Endometrial microvascular endothelial cells (primary cell): Measurements from ENCODE around the gene RASGRP2. TPM values are rescaled to one million over a fixed set of nuclear protein-coding genes. Genes with fewer than 3 reads are reported as not detected.
"Not testable (repeated sequence)": the region's sequence is repeated elsewhere in the genome, so short reads cannot be mapped to it uniquely, and the experiment has no call there.

ENCODE experiments used
- in situ Hi-C: cut with HindIII; loops from 2 replicates; pipeline ENCODE4 v1.10.0; 2017; ENCODE audit warnings: low sequenced_read_pairs, low pct_unique_long_range_greater_than_20kb; ENCODE audit errors: inconsistent ontology term
- total RNA-seq: library from RNA; depleted of rRNA; stranded (reverse); fragments of >200 nt; gene quantifications from one replicate; pipeline ENCODE4 v1.2.3, GENCODE V29; 2015; ENCODE audit errors: inconsistent ontology term

Gene RASGRP2
- total RNA-seq, 1 donor from 2014 or later: 1.3 TPM

- in situ Hi-C loops: no loop called here
Measured at GRCh38 chr11:64712430-64713015, 31.4 kb downstream of the RASGRP2 start.

DNA sequence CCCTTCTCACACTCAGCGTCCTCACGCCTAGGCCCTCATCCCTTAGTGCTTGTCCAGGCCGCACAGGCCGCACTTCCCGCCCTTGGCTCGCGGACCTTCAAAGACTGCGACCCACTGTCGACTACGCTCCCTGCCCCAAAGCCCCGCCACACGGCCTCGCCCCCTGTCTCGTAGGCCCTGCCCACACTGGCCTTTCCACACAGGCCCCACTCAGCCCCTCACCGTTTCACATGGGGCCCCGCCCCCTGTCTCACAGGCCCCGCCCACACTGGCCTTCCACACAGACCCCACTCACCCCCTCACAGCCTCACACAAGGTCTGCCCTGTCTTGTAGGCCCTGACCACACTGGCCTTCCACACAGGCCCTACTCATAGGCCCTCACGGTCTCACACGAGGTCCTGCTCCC is 32.0 kb downstream of the RASGRP2 start:
- in situ Hi-C loops: no loop called here

DNA sequence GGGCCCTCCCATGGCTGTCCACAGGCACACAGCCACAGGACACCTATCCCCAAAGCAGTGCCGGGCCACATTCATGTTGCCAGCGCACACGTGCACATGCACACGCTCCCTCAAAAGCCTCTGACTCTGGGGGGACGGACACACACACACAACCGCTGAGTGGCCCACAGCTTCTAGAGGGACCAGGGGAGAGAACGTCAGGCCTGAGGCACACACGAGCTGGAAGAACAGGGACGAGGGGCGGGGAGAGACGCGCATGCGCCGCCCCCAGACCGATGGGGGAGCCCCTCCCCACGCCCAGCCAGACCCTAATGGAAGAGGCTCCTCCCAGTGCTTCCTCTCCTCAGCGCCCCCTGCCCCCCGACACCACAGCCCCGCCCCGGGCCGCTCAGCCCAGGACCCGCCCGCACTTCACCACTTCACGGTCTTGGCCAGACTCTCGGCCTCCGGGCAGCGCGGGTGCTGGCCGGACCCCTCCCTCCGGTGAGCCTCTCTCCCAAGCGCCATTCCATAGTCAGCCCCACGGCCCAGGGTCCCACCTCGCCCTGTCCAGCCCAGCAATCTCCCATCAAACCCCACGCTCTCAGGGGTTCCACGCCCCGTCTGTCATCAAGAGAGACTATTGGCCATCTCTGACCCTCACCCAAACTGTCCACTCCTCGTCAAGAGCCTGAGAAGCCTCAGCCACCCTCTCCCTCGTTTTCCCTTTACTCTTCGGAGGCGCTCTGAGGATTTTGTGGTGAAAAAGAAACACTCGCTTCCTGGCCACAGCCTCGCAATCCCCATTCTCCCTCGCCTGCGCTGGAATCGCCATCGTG is 32.6 kb downstream of the RASGRP2 start:
- in situ Hi-C loops: no loop called here

- in situ Hi-C loops: no loop called here
Measured at GRCh38 chr11:64710418-64711137, 33.4 kb downstream of the RASGRP2 start.

- in situ Hi-C loops: no loop called here
Measured at GRCh38 chr11:64705501-64705900, 38.4 kb downstream of the RASGRP2 start.

DNA sequence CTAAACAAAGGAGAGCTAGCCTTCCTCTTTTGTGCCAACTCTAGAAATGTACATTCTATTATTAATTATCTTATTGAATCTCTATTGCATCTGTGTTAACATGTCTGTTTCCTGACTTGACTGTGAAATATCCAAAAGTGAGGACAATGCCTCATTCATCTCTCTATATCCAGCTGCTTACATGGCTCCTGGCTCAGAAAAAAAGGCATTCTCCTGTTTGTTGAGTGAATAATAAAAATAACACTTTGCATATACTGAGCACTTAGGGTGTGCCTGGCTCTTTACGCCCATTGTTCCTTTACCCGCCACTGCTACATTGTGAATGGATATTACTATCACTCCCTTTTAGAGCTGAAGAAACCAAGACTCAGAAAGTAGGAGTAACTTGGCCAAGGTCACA is 40.9 kb downstream of the RASGRP2 start:
- in situ Hi-C loops: no loop called here

DNA sequence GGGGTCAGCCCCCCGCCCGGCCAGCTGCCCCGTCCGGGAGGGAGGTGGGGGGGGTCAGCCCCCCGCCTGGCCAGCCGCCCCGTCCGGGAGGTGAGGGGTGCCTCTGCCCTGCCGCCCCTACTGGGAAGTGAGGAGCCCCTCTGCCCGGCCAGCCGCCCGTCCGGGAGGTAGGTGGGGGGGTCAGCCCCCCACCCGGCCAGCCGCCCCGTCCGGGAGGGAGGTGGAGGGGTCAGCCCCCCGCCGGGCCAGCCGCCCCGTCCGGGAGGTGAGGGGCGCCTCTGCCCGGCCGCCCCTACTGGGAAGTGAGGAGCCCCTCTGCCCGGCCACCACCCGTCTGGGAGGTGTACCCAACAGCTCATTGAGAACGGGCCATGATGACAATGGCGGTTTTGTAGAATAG is 42.0 kb downstream of the RASGRP2 start:
- in situ Hi-C loops: not testable (repeated sequence)

DNA sequence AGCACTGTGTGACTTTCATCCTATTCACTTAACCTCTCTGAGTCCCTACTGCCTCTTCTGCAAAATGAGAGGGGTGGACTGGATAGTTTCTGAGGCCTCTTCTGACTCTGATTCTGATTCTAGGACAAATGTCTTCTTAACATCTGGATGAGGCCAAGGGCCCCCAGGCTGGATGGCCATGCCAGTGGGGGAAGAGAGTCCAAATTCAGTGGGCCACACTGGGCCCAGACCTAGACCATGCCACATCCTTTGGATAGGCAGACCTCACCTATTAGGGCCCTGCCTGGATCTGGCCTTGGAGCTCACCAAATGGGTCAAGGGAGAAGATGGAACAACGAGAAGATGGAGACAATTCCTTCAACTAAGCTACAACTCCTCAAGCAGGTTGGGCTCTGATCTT is 45.5 kb downstream of the RASGRP2 start:
- in situ Hi-C loops: no loop called here

GRCh38 chr11:64697663-64698375 is 46.1 kb downstream of the RASGRP2 start:
- in situ Hi-C loops: no loop called here

DNA sequence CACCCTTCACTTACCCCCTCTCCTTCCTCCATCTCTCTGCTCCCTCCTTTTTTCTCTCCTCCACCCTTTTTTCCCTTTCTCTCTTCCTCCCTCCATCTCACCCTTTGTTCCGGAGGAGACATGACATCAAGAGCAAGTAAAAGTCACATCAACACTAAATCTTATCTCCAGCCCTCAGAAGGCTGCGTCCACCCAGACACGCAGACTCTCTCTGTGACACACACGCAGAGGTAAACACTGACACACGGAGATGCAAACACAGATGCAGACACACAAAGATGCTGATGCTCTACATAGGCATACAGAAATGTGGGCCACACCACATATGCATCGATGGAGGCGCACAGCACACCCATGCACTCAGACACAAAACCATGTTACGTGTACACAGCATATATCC is 47.9 kb downstream of the RASGRP2 start:
- in situ Hi-C loops: no loop called here

DNA sequence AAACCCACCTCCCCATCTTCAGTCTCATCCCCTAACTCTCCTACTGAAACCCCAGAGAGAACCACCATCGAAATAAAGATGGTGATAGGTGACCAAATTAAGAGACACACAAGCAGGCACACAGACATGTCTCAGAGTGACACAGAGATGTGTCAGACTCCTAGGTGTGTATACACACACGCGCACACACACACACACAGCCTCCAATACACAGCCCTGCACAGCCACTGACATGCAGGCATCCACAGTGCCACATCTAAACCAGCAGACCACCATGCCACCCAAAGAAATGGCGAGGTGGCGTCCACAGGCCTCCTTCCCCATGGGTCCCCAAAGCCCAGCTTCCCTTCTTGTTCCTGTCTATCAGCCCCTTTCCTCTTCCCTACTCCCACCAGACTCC is 48.4 kb downstream of the RASGRP2 start:
- in situ Hi-C loops: no loop called here

DNA sequence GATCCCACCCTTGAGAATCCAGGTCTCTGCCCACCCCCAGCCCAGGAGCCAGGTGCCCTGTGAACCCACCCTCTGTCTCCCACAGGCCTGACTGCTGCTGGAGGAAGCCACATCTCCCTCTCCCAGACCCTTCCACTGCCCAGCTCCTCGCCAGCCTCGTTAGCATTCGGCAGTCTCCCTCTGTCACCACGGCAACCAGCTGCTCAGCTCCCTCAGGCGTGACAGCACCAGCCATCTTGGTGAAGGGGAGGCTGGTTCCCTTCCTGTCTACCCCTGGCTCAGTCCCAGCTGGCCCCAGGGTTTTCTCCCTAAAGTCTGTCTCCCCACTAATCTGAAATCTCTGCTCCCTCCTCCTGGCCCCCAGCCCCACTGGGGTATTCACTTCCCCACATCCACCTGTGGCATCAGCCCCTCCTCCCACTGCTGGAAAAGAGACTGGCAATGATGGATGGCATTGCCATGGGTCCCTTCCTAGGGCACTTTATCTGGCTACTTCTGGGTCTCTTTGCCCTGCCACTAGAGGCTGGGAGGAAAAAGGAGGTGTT is 49.0 kb downstream of the RASGRP2 start:
- in situ Hi-C loops: no loop called here

DNA sequence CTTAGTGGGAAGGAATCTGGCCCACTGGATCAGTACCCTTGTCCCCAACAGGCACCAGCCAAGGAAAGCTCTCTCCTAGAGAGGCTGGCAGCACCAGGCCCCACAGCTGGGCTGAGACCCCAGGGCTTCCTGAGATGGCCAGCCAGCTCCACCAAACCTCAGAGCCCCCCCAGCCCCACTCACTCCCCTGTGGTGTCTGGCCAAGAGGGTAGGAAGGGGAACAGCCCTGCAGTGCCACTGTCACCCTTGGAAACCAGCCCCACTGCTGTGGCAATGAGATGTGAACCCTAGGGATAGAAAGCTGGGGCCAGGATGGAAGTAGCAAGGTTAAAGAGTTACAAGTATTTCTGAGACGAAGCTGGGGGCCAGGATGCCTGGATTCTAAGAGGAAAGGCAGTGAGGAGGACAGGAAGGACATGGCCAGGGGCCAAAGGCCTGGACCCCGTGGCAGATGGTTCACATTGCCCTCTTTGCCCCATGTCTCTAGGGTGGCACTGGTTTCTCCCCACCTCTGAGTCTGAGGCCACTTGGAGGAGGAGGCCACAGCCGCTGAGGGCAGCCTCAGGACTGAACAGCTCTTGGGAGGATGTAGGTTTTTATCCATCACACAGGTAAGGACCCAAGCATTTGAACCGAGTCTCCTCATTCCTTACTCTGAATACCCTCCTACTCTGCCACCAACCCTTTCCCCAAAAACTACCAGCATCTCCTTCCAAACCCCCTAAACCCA is 49.8 kb downstream of the RASGRP2 start:
- in situ Hi-C loops: no loop called here

DNA sequence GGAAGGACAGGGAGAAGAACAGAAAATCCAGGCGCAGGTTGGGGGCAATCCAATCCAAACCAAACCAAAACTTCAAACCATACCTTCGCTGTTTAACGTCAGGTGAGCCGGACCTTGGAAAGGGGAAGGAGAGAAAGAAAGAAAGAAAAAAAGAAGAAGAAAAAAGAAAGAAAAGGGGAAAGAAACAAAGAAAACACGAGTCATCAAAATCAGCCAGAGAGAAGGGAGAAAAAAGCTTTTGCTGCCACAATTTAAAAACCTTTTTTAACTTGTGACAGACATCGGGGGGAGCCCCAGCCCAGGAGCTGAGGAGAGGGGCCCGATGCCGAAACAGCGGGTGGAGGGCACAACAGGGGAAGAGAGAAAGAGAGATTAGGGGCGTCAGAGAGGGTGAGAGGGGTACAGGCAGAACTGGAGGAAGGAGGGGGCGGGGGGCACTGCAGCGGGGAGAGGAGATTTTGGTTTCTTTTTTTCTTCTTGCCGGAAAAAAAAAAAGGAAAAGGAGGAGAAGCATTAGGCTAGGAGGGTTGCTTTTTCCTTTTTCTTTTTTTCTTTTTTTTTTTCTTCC is 51.1 kb downstream of the RASGRP2 start:
- in situ Hi-C loops: no loop called here

DNA sequence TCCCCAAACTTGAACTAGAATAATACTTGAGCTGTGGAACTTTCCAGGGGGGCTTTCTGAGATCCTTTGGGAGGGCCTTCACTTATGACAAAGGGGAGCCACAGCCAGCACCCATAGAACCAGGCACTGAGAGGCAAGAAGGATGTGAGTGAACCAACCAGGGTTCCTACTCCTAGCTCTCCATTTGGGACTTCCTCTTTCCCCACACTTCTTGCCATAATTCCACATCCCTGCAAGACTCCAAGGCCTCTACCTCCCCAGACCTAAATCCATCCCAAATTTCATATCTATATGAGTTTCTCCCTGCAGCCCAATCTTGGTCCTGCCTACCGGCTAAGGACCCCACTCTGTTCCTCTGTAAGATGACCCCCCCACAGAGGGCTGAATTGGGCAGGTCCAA is 52.4 kb downstream of the RASGRP2 start:
- in situ Hi-C loops: no loop called here

DNA sequence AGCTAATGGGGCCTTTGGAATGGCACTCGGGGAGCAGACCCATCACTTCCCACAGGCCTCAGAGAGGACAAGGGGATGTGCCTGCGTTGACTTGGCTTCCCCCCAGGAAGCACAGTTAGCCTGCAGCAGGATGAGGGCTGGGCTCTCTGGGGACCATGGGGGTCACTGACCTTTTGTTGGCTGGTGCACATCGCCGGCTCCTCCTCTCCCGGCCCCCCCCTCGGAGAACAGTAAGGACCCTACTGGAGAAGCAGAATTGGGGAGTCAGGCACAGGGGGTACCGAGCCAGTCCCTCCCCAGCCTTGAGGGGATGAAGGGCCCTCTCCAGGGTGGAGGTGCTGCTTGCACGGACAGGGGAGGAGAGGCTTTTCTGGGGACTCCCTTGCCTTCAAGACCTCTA is 53.7 kb downstream of the RASGRP2 start:
- in situ Hi-C loops: no loop called here

GRCh38 chr11:64688534-64688982 is 55.4 kb downstream of the RASGRP2 start:
- in situ Hi-C loops: no loop called here
